ENCODE data around the gene GTSE1. TPM values are rescaled to one million over a fixed set of nuclear protein-coding genes. Genes with fewer than 3 reads are reported as not detected.

The GTSE1 gene
- total and polyA plus RNA-seq, 4 donors: 1.0 to 2.3 (median 1.2) TPM

DNA sequence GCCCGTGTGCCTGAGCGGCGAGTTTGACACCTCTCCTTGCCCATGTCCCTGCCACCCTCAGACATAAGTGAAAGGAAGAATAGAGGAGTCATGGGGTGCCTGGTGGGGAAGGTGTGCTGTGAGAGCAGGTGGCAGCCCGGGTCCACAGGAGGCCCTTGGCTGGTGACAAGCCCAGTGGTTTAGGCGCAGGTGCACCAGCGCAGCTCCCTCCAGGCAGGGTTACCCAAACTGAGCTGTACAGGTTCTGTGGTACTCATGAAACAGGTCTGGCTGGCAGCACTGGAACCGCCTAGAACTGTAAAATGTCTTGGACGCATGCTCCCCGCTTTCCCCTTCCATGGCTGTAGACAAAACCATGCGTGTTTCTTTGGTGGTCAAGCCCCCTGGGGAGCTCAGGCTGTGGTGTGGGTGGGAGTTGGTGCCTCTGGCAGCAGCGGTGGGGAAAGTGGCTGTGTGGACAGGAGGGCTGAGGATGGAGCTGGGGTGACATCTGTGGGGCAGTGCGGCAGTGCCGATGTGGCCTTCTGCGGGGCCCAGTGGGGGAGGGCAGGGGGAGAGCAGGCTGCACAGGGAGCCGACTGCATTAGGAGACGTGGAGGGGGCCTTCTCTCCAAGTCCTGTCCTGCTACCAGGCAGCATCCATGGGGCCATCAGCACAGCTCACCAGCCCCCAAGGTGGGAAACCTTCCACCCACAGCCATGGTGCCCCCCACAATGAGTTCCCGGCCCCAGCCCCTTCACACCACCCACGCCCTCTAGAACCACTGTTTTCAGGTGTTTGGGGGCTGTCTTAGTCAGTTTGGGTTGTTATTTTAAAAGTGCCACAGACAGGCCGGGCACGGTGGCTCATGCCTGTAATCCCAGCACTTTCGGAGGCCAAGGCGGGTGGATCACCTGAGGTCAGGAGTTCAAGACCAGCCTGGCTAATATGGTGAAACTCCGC is 5.6 kb upstream of the GTSE1 start:
- Histone ChIP-seq H3K4me3 (no peak overlapping the region), H3K4me1 (ENCODE audit: control insufficient read depth in 5 of 5, insufficient read depth in 5 of 5, low read length in 5 of 5) (peaks cover 0 to 14% (median 4%) of the 10 kb centered on the region in 5 donors), H3K27ac (ENCODE audit: low read depth in 1 of 2, low read length in 1 of 2) (no peak overlapping the region), H3K36me3 (ENCODE audit: control insufficient read depth in 4 of 4, insufficient read depth in 4 of 4, low read length in 4 of 4) (peaks cover 7 to 47% (median 13%) of the 10 kb centered on the region in 4 donors), H3K9me3 (ENCODE audit: control insufficient read depth in 4 of 4, insufficient read depth in 3 of 4, low read length in 3 of 4) (peaks cover 0 to 4% (median 0%) of the 10 kb centered on the region in 4 donors), H3K9ac (ENCODE audit: insufficient read depth in 1 of 2, low read length in 2 of 2) (no peak overlapping the region), H3K27me3 (ENCODE audit: control insufficient read depth in 3 of 3, insufficient read depth in 3 of 3, low read length in 2 of 3) (no peaks in the 10 kb centered on the region)
- ATAC-seq (ENCODE audit: insufficient read depth, low FRiP score) (no peak), DNase-seq (no peak)
- WGBS, 2 donors: 96 to 97% methylated on average over 22 to 23 of the region's 23 CpGs
- TF ChIP-seq, protein P1, sequence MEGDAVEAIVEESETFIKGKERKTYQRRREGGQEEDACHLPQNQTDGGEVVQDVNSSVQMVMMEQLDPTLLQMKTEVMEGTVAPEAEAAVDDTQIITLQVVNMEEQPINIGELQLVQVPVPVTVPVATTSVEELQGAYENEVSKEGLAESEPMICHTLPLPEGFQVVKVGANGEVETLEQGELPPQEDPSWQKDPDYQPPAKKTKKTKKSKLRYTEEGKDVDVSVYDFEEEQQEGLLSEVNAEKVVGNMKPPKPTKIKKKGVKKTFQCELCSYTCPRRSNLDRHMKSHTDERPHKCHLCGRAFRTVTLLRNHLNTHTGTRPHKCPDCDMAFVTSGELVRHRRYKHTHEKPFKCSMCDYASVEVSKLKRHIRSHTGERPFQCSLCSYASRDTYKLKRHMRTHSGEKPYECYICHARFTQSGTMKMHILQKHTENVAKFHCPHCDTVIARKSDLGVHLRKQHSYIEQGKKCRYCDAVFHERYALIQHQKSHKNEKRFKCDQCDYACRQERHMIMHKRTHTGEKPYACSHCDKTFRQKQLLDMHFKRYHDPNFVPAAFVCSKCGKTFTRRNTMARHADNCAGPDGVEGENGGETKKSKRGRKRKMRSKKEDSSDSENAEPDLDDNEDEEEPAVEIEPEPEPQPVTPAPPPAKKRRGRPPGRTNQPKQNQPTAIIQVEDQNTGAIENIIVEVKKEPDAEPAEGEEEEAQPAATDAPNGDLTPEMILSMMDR (IDR thresholded peaks at IDR 0.05; ENCODE audit: control extremely low read depth, extremely low read depth): no peak

- Histone ChIP-seq H3K9ac (ENCODE audit: insufficient read depth in 1 of 2, low read length in 2 of 2) (no peak overlapping the region), H3K9me3 (ENCODE audit: control insufficient read depth in 4 of 4, insufficient read depth in 3 of 4, low read length in 3 of 4) (peaks cover 0 to 4% (median 0%) of the 10 kb centered on the region in 4 donors), H3K4me1 (ENCODE audit: control insufficient read depth in 5 of 5, insufficient read depth in 5 of 5, low read length in 5 of 5) (peaks cover 0 to 17% (median 6%) of the 10 kb centered on the region in 5 donors), H3K36me3 (ENCODE audit: control insufficient read depth in 4 of 4, insufficient read depth in 4 of 4, low read length in 4 of 4) (peaks cover 7 to 39% (median 13%) of the 10 kb centered on the region in 4 donors), H3K4me3 (no peak overlapping the region), H3K27me3 (ENCODE audit: control insufficient read depth in 3 of 3, insufficient read depth in 3 of 3, low read length in 2 of 3) (no peaks in the 10 kb centered on the region), H3K27ac (ENCODE audit: low read depth in 1 of 2, low read length in 1 of 2) (no peak overlapping the region)
- ATAC-seq (ENCODE audit: insufficient read depth, low FRiP score) (no peak), DNase-seq (no peak)
- WGBS, 2 donors: 97% methylated on average over 3 of the region's 3 CpGs
- TF ChIP-seq, protein P1 (IDR thresholded peaks at IDR 0.05; ENCODE audit: control extremely low read depth, extremely low read depth): no peak
These were observed 4.5 kb upstream of the GTSE1 start for GRCh38 chr22:46292173-46292572.

DNA sequence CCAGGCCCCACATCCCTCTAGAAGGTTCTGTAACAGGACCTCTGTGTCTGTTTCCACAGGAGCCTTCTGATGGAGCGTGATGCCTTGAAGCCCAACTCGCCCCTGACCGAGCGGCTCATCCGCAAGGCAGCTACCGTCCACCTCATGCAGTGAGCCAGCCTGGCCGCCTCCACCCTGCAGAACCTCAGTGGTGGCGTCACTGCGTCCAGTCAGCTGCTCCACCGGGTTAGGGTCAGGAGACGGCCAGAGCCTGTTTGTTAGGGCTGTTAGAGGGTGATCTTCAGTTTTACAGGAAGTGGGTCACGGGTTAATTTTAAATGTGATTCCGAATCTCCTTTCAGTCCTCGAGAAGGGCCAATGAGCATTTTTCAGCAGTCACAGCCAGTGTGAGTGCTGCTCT is 3.9 kb upstream of the GTSE1 start:
- Histone ChIP-seq H3K9ac (ENCODE audit: insufficient read depth in 1 of 2, low read length in 2 of 2) (no peak overlapping the region), H3K4me3 (no peak overlapping the region), H3K4me1 (ENCODE audit: control insufficient read depth in 5 of 5, insufficient read depth in 5 of 5, low read length in 5 of 5) (peaks cover 0 to 16% (median 6%) of the 10 kb centered on the region in 5 donors), H3K27me3 (ENCODE audit: control insufficient read depth in 3 of 3, insufficient read depth in 3 of 3, low read length in 2 of 3) (no peaks in the 10 kb centered on the region), H3K36me3 (ENCODE audit: control insufficient read depth in 4 of 4, insufficient read depth in 4 of 4, low read length in 4 of 4) (peaks cover 7 to 36% (median 13%) of the 10 kb centered on the region in 4 donors), H3K27ac (ENCODE audit: low read depth in 1 of 2, low read length in 1 of 2) (no peak overlapping the region), H3K9me3 (ENCODE audit: control insufficient read depth in 4 of 4, insufficient read depth in 3 of 4, low read length in 3 of 4) (peaks cover 0 to 4% (median 0%) of the 10 kb centered on the region in 4 donors)
- ATAC-seq (ENCODE audit: insufficient read depth, low FRiP score) (no peak), DNase-seq (no peak)
- 91 to 92% methylated on average over 14 of the region's 14 CpGs for WGBS, 2 donors
- TF ChIP-seq, protein P1 (IDR thresholded peaks at IDR 0.05; ENCODE audit: control extremely low read depth, extremely low read depth): no peak
